GM19372 (cell line): ENCODE results near the gene COLEC12.
"Not testable (repeated sequence)": the region's sequence is repeated elsewhere in the genome, so short reads cannot be mapped to it uniquely, and the experiment has no call there.

Experiments used
- ATAC-seq: cut with Tn5 transposase; IDR thresholded peaks from one replicate; pipeline ENCODE4 v1.9.1; 2021; ENCODE audit warnings: mild to moderate bottlenecking, low read depth, moderate library complexity; ENCODE audit not compliant: unreplicated experiment

COLEC12 gene

GRCh38 chr18:332721-333510 lies 167.6 kb downstream of the COLEC12 start:
- no peak for ATAC-seq

- ATAC-seq: no peak
Observed at GRCh38 chr18:332007-332406, 168.5 kb downstream of the COLEC12 start.

- ATAC-seq: no peak
Observed at GRCh38 chr18:331221-331821, 169.2 kb downstream of the COLEC12 start.

GRCh38 chr18:328928-329327 lies 171.6 kb downstream of the COLEC12 start:
- ATAC-seq: no peak

- no peak for ATAC-seq
Observed at GRCh38 chr18:326846-327245, 173.7 kb downstream of the COLEC12 start.

GRCh38 chr18:323253-323622 lies 177.3 kb downstream of the COLEC12 start:
- ATAC-seq: no peak

GRCh38 chr18:321865-322467 lies 178.5 kb downstream of the COLEC12 start:
- no peak for ATAC-seq

GRCh38 chr18:320155-320554 lies 180.3 kb downstream of the COLEC12 start:
- no peak for ATAC-seq

- no peak for ATAC-seq
Observed at GRCh38 chr18:319720-320119, 180.8 kb downstream of the COLEC12 start.

- ATAC-seq: no peak
Observed at GRCh38 chr18:318791-319291, 181.7 kb downstream of the COLEC12 start.

GRCh38 chr18:317618-318017 lies 182.9 kb downstream of the COLEC12 start:
- no peak for ATAC-seq

- no peak for ATAC-seq
Observed at GRCh38 chr18:316393-316792, 184.1 kb downstream of the COLEC12 start.

- ATAC-seq: no peak
Observed at GRCh38 chr18:313931-314330, 186.6 kb downstream of the COLEC12 start.

- no peak for ATAC-seq
Observed at GRCh38 chr18:312415-312814, 188.1 kb downstream of the COLEC12 start.

- no peak for ATAC-seq
Observed at GRCh38 chr18:310042-310441, 190.5 kb downstream of the COLEC12 start.

GRCh38 chr18:308086-308485 lies 192.4 kb downstream of the COLEC12 start:
- ATAC-seq: not testable (repeated sequence)

GRCh38 chr18:306608-307255 lies 193.8 kb downstream of the COLEC12 start:
- no peak for ATAC-seq

GRCh38 chr18:305003-305501 lies 195.4 kb downstream of the COLEC12 start:
- no peak for ATAC-seq

GRCh38 chr18:303607-304006 lies 196.9 kb downstream of the COLEC12 start:
- no peak for ATAC-seq

- ATAC-seq: no peak
Observed at GRCh38 chr18:303011-303410, 197.5 kb downstream of the COLEC12 start.

- ATAC-seq: no peak
Observed at GRCh38 chr18:302097-302496, 198.4 kb downstream of the COLEC12 start.
